GM06990 (cell line): Measurements from ENCODE around the gene CEP55.

ENCODE experiments used
- DNase-seq: peaks from one replicate; pipeline ENCODE4 v3.0.0-alpha.2; 2011; ENCODE audit not compliant: insufficient read length; ENCODE audit errors: extremely low read depth
- H3K27me3 ChIP-seq: replicated peaks from 2 replicates; pipeline ENCODE4 v1.6.0; 2011; ENCODE audit warnings: low read length; ENCODE audit not compliant: control insufficient read depth, insufficient read depth
- H3K36me3 ChIP-seq: 2 replicates; pipeline ENCODE4 v1.5.1; 2011; ENCODE audit warnings: low read length; ENCODE audit not compliant: control insufficient read depth, insufficient read depth
- H3K4me3 ChIP-seq: replicated peaks from 2 replicates; pipeline ENCODE4 v1.5.1; 2011; ENCODE audit warnings: low read depth, mild to moderate bottlenecking, control low read depth, low read length
- CTCF ChIP-seq: IDR thresholded peaks from 2 replicates; pipeline ENCODE4 v1.5.1; 2011; ENCODE audit warnings: low read length, control low read depth, mild to moderate bottlenecking, inconsistent platforms; ENCODE audit not compliant: insufficient read depth, poor library complexity, severe bottlenecking

The CEP55 gene

DNA sequence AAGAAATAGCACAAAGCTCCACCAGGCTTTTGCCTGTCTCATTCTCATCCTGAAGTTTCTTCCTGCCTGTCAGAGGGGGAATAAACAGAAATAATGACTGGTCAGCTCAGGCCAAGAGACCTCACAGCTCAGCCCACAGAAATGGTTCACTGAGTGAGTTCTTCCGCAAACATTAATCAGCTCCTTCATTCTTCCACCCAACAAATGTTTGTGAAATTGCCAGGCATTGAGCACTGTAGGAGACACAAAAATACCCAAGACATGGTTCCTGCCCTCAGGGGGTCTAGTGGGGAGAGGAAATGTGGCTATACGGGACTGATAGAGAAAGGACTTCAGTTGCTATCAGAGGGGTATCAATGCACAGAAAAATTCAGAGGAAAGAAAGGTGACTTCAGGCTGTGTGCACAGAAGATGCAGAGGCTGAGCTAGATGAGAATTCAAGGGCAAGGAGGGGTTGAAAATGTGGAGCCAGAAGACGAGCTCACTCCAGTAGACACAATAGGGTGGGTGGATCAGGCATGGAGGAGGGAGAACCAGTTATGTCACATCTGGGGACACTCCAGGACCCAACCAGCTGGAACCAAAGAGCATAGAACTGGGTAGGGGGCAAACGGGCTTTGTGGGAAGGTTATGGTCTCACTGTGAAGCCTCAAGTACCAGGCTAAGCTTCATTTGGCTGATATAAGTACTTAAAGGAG lies 35.2 kb upstream of the CEP55 start:
- TF ChIP-seq CTCF = no peak
- DNase-seq = no peak
- Histone ChIP-seq H3K27me3 (no peaks in the 10 kb centered on the region), H3K4me3 (no peak overlapping the region), H3K36me3 (no peaks in the 10 kb centered on the region)

DNA sequence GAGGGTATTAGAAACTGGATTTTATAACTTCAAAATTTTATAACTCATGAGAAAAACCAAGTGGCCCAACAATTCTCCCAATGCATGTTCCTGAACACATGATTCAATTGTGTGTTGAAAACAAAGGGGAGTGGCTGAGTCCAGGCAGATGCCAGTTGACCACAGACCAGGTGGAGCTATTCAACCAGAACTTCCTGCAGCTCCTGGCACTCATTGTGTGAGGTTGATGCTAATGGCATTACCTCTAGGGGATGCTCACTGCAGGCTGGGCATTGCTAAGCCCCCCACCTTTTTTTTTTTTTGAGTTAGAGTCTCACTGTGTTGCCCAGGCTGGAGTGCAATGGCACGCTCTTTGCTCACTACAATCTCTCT lies 34.6 kb upstream of the CEP55 start:
- Histone ChIP-seq H3K36me3 (no peaks in the 10 kb centered on the region), H3K4me3 (no peak overlapping the region), H3K27me3 (no peaks in the 10 kb centered on the region)
- no peak for DNase-seq
- no peak for TF ChIP-seq CTCF

DNA sequence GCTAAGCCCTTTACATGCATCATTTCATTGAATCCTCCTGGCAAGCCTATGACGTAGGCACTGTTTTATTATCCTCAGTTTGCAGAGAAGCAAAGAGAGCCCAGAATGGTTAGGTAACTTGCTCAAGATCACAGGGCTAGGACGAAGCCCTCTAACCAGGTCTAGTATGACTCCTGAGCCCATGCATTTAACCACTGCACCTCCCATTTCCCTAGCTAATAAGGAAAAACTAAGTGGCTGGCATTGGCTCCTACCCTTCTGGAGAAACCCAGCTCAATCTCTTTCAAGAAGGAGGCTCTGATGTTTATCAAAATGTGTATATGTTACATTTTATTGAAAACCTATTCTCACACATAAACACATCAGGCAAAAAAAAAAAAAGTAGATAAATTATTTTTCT lies 34.0 kb upstream of the CEP55 start:
- DNase-seq = no peak
- no peak overlapping the region for H3K4me3 ChIP-seq
- no peaks in the 10 kb centered on the region for H3K27me3 ChIP-seq
- TF ChIP-seq CTCF = no peak
- H3K36me3 ChIP-seq = no peaks in the 10 kb centered on the region

- H3K27me3 ChIP-seq = no peaks in the 10 kb centered on the region
- no peak for DNase-seq
Measured at GRCh38 chr10:93462881-93463280, 33.5 kb upstream of the CEP55 start.

DNA sequence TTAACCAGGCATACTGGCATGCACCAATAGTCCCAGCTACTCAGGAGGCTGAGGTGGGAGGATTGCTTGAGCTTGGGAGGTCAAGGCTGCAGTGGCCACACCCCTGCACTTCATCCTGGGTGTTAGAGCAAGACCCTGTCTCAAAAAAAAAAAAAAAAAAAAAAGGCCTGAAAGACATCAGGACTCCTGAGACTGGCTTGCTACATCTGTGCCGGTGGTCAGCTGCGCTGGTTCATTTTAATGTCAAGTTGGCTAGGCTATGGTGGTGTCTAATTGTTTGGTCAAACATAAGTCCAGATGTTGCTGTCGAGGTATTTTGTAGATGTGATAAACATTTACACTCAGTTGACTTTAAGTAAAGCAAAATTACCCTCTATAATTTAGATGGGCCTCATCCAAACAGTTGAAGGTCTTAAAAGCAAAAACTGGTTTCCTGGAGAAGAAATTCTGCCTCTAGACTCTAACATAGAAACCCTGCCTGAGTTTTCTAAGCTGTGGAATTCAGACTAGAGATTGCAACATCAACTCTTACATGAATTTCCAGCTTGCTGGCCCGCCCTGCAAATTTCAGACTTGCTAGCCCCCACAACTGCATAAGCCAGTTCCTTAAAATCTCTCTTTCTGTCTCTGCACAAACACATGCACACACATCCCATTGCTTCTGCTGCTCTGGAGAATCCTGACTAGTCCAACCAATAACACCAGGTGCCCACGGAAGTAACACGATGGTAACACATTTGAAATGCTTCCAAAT lies 32.5 kb upstream of the CEP55 start:
- Histone ChIP-seq H3K27me3 (no peaks in the 10 kb centered on the region), H3K4me3 (no peak overlapping the region), H3K36me3 (no peaks in the 10 kb centered on the region)
- no peak for TF ChIP-seq CTCF
- no peak for DNase-seq

More at GRCh38 chr10:93462881-93463280, 33.5 kb upstream of the CEP55 start:
- no peak overlapping the region for H3K4me3 ChIP-seq
- TF ChIP-seq CTCF = no peak
- H3K36me3 ChIP-seq = no peaks in the 10 kb centered on the region
